ENCODE results near the gene NFIC. TPM values are rescaled to one million over a fixed set of nuclear protein-coding genes. Genes with fewer than 3 reads are reported as not detected.

Gene NFIC
- polyA plus RNA-seq, 1 of the 3 experiments (the other 2 are of a cell fraction), result 7.2 TPM

GRCh38 chr19:3504735-3505134 is 138.4 kb downstream of the NFIC start:
- no peaks in the 10 kb centered on the region for H3K9me3 ChIP-seq
- H3K9ac ChIP-seq, result no peak overlapping the region
- no peak overlapping the region for H3K4me3 ChIP-seq (ENCODE audit: low read depth in 2 of 2, low read length in 1 of 2)
- DNase-seq, result no peak
- no peaks in the 10 kb centered on the region for H3K27me3 ChIP-seq (ENCODE audit: insufficient read depth)
- ChIA-PET CTCF (interaction anchor here (1.2 to 1.5 kb wide), 2 partner anchors 8 to 81 kb away, joined by 3 to 9 read pairs; partner anchors contain the start of gene GIPC3), POLR2A (no interaction called here)
- H3K4me2 ChIP-seq, result peak overlapping the region; percentile 98; the same call in 1 of the 2 replicates
- H4K20me1 ChIP-seq (ENCODE audit: insufficient read depth), result peaks cover 21% of the 10 kb centered on the region
- H3K27ac ChIP-seq (ENCODE audit: low read depth in 2 of 2, low read length in 1 of 2), result no peak overlapping the region
- peaks cover 11 to 13% of the 10 kb centered on the region in 2 experiments; a peak in 2 of 4 replicates for H3K4me1 ChIP-seq (ENCODE audit: control insufficient read depth in 1 of 2, insufficient read depth in 2 of 2, low read depth in 1 of 2, low read length in 1 of 2)
- peaks cover 43% of the 10 kb centered on the region for H3K79me2 ChIP-seq (ENCODE audit: insufficient read depth)
- TF ChIP-seq RXRA (IDR thresholded peaks at IDR 0.05; ENCODE audit: borderline replicate concordance, low read depth) (no peak), MAX (IDR thresholded peaks at IDR 0.05; ENCODE audit: low read depth) (no peak)
- TF ChIP-seq, protein P1, sequence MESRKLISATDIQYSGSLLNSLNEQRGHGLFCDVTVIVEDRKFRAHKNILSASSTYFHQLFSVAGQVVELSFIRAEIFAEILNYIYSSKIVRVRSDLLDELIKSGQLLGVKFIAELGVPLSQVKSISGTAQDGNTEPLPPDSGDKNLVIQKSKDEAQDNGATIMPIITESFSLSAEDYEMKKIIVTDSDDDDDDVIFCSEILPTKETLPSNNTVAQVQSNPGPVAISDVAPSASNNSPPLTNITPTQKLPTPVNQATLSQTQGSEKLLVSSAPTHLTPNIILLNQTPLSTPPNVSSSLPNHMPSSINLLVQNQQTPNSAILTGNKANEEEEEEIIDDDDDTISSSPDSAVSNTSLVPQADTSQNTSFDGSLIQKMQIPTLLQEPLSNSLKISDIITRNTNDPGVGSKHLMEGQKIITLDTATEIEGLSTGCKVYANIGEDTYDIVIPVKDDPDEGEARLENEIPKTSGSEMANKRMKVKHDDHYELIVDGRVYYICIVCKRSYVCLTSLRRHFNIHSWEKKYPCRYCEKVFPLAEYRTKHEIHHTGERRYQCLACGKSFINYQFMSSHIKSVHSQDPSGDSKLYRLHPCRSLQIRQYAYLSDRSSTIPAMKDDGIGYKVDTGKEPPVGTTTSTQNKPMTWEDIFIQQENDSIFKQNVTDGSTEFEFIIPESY (IDR thresholded peaks at IDR 0.05; ENCODE audit: borderline replicate concordance, low read depth), result no peak
- 90% methylated on average over 5 of the region's 5 CpGs for WGBS (ENCODE audit: low lambda C conversion rate)
- no peak overlapping the region for H2AFZ ChIP-seq (ENCODE audit: low read depth)
- H3K9me2 ChIP-seq, result no peaks in the 10 kb centered on the region
- peaks cover 20% of the 10 kb centered on the region for H3F3A ChIP-seq (replicated peaks; ENCODE audit: insufficient read depth)
- no peaks in the 10 kb centered on the region for H3K36me3 ChIP-seq (replicated peaks in 1 of 2; ENCODE audit: control insufficient read depth in 1 of 2, insufficient read depth in 2 of 2, low read length in 1 of 2)

DNA sequence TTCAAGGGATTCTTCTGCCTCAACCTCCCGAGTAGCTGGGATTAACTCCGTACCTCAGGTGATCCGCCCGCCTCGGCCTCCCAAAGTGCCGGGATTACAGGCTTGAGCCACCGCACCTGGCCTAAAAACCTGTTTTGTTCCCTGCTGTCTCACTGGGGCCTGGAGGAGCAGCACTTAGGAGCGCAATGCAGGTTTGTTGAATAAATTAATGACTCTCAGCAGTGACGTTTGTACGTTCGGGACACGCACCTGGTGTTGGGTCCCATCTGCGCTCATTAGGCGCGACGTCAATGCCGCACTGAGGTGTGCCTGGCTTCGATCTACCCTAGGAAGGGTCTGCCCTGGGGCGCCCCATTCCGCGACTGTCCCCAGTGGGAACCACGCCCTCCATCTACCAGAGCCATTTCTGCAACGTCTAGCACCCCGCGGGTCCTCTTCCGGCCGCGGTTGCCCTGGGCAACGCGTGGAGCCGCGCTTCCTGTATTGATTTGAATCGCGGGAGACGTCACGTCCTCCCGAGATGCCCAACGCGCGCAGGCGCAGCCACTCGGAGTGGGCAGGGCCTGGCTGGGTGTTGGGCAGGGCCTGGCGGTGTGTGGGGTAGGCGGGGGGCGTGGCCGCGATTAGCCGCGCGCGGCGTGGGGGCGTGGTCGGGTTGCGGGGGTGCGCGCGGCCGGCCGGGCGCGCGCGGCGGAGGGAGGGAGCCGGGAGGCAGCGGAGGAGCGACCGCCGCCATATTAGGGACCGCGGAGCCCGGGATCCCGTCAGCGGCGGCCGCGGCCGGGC is 139.4 kb downstream of the NFIC start, which contains the start of gene FZR1:
FZR1 (plus strand) TSS at position 714 of the 786 bp plus-strand sequence. CDS start 16,679 bp downstream, outside the sequence.
- H2AFZ ChIP-seq (ENCODE audit: low read depth), result peak within 1 kb of the TSS; percentile 89
- peaks cover 20% of the 10 kb centered on the region for H3F3A ChIP-seq (replicated peaks; ENCODE audit: insufficient read depth)
- CTCF ChIA-PET, result interaction anchor here (1.5 to 1.7 kb wide), 2 partner anchors 33 to 80 kb away, joined by 3 to 9 read pairs; partner anchors contain the start of genes GIPC3 and TEKTIP1
- no peaks in the 10 kb centered on the region for H3K9me3 ChIP-seq
- H3K4me1 ChIP-seq (ENCODE audit: control insufficient read depth in 1 of 2, insufficient read depth in 2 of 2, low read depth in 1 of 2, low read length in 1 of 2), result peaks cover 11% of the 10 kb centered on the region in 2 experiments; a peak in 2 of 4 replicates
- H3K27ac ChIP-seq (ENCODE audit: low read depth in 2 of 2, low read length in 1 of 2), result peak within 1 kb of the TSS; percentile 80 to 81
- H3K36me3 ChIP-seq (replicated peaks in 1 of 2; ENCODE audit: control insufficient read depth in 1 of 2, insufficient read depth in 2 of 2, low read length in 1 of 2), result no peaks in the 10 kb centered on the region
- no peaks in the 10 kb centered on the region for H3K9me2 ChIP-seq
- H3K4me2 ChIP-seq, result peak within 1 kb of the TSS; percentile 98
- H3K79me2 ChIP-seq (ENCODE audit: insufficient read depth), result peaks cover 47% of the 10 kb centered on the region
- peak within 1 kb of the TSS; percentile 92 for H3K9ac ChIP-seq
- WGBS (ENCODE audit: low lambda C conversion rate), result 10% methylated on average over 10 of the region's 79 CpGs
- H3K27me3 ChIP-seq (ENCODE audit: insufficient read depth), result no peaks in the 10 kb centered on the region
- POLR2A ChIA-PET, result interaction anchor here (1.4 kb wide), 1 partner anchor 14 kb away, joined by 3 read pairs; no protein-coding TSS in a partner anchor
- H4K20me1 ChIP-seq (ENCODE audit: insufficient read depth), result peaks cover 32% of the 10 kb centered on the region
- peak; percentile 100 for DNase-seq
- H3K4me3 ChIP-seq (ENCODE audit: low read depth in 2 of 2, low read length in 1 of 2), result peak within 1 kb of the TSS; percentile 69 to 91
- TF ChIP-seq, protein P1 (IDR thresholded peaks at IDR 0.05; ENCODE audit: borderline replicate concordance, low read depth), result no peak
- TF ChIP-seq RFX5 (IDR thresholded peaks at IDR 0.05; ENCODE audit: low read length) (no peak), RXRA (IDR thresholded peaks at IDR 0.05; ENCODE audit: borderline replicate concordance, low read depth) (no peak), RAD21 (IDR thresholded peaks at IDR 0.05; ENCODE audit: low read length) (no peak), SIN3A (IDR thresholded peaks at IDR 0.05; ENCODE audit: borderline replicate concordance, low read depth, low read length) (peak; percentile 86; the same call in 1 of the 2 replicates), NRF1 (IDR thresholded peaks at IDR 0.05; ENCODE audit: low read depth, low read length) (peak; percentile 98), FOXJ3 (CRISPR knock-in tag; IDR thresholded peaks at IDR 0.05) (no peak), RCOR1 (IDR thresholded peaks at IDR 0.05; ENCODE audit: low read length) (no peak), TCF12 (IDR thresholded peaks at IDR 0.05) (peak; percentile 22; the same call in 1 of the 2 replicates), FOSL2 (IDR thresholded peaks at IDR 0.05; ENCODE audit: borderline replicate concordance, low read depth) (no peak), CHD2 (IDR thresholded peaks at IDR 0.05; ENCODE audit: low read length, partially characterized antibody) (peak; percentile 66), ELF1 (IDR thresholded peaks at IDR 0.05) (peak; percentile 96), EZH2phosphoT487 (IDR thresholded peaks at IDR 0.05; ENCODE audit: borderline replicate concordance, low read depth) (no peak), FOXM1 (IDR thresholded peaks at IDR 0.05; ENCODE audit: low read depth) (peak; percentile 100)
- TF ChIP-seq, protein P2, sequence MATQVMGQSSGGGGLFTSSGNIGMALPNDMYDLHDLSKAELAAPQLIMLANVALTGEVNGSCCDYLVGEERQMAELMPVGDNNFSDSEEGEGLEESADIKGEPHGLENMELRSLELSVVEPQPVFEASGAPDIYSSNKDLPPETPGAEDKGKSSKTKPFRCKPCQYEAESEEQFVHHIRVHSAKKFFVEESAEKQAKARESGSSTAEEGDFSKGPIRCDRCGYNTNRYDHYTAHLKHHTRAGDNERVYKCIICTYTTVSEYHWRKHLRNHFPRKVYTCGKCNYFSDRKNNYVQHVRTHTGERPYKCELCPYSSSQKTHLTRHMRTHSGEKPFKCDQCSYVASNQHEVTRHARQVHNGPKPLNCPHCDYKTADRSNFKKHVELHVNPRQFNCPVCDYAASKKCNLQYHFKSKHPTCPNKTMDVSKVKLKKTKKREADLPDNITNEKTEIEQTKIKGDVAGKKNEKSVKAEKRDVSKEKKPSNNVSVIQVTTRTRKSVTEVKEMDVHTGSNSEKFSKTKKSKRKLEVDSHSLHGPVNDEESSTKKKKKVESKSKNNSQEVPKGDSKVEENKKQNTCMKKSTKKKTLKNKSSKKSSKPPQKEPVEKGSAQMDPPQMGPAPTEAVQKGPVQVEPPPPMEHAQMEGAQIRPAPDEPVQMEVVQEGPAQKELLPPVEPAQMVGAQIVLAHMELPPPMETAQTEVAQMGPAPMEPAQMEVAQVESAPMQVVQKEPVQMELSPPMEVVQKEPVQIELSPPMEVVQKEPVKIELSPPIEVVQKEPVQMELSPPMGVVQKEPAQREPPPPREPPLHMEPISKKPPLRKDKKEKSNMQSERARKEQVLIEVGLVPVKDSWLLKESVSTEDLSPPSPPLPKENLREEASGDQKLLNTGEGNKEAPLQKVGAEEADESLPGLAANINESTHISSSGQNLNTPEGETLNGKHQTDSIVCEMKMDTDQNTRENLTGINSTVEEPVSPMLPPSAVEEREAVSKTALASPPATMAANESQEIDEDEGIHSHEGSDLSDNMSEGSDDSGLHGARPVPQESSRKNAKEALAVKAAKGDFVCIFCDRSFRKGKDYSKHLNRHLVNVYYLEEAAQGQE (IDR thresholded peaks at IDR 0.05; ENCODE audit: low read depth, low read length), result no peak

Data from SK-N-SH (cell line).